ENCODE data around the gene CRYBB1.

GRCh38 chr22:26624803-26625202 is 7.0 kb upstream of the CRYBB1 start:
- TF ChIP-seq, protein P1, sequence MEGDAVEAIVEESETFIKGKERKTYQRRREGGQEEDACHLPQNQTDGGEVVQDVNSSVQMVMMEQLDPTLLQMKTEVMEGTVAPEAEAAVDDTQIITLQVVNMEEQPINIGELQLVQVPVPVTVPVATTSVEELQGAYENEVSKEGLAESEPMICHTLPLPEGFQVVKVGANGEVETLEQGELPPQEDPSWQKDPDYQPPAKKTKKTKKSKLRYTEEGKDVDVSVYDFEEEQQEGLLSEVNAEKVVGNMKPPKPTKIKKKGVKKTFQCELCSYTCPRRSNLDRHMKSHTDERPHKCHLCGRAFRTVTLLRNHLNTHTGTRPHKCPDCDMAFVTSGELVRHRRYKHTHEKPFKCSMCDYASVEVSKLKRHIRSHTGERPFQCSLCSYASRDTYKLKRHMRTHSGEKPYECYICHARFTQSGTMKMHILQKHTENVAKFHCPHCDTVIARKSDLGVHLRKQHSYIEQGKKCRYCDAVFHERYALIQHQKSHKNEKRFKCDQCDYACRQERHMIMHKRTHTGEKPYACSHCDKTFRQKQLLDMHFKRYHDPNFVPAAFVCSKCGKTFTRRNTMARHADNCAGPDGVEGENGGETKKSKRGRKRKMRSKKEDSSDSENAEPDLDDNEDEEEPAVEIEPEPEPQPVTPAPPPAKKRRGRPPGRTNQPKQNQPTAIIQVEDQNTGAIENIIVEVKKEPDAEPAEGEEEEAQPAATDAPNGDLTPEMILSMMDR (IDR thresholded peaks at IDR 0.05; ENCODE audit: low read depth, low read length, poor library complexity, severe bottlenecking) = no peak
- no peak for TF ChIP-seq EZH2phosphoT487 (IDR thresholded peaks at IDR 0.05; ENCODE audit: borderline replicate concordance, low read length)
